NCI-H2227 (cell line): ENCODE data around the gene EBF3.

Experiments
- DNase-seq: peaks from one replicate; lab custom pipeline; 2025; ENCODE audit not compliant: unreplicated experiment; lab: John Stamatoyannopoulos, UW

EBF3 gene

DNA sequence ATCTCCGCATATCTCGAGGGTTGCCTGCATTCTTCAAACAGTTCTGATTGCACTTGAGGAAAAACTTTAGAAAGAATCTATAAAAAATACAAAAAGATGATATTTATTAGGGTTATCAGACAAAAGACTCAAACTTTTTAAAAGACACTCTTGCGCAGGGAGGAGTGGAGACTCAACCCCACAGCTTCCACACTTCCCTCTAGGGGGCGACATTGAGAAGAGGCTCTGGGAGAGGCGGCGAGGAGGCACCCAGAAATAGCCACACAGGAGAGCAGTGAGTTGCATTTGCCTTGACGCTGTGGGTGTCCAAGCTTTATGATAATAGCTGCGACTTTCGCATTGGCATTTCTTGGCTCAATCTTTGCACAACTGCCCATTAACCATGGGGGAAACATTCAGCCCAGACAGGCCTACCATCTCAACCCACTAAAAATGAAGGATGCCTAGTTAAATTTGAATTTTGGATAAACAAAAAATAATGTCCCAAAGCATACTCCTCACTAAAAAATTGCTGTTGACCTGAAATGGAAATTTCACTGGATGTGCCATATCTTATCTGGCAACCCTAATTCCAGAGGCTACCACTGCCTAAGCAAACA lies 86.2 kb downstream of the EBF3 start:
- DNase-seq = no peak

DNA sequence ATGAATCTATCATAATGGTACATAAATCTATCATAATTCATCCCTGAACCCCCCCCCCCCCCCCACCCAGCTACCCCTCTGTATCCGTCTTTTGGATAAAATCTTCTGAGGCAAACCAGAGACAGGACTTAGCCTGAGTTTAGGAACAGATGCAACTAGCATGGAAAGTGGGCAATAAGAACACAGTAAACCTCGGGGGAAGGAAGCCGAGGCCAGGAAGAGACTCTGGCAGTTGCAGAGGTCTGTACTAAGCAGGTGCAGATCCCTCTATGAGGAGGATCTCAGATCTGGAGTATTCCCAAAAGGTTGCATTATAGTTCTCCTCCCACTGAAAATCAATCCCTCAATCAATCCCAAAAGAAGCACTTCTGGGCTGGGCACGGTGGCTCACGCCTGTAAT lies 87.2 kb downstream of the EBF3 start:
- no peak for DNase-seq

DNA sequence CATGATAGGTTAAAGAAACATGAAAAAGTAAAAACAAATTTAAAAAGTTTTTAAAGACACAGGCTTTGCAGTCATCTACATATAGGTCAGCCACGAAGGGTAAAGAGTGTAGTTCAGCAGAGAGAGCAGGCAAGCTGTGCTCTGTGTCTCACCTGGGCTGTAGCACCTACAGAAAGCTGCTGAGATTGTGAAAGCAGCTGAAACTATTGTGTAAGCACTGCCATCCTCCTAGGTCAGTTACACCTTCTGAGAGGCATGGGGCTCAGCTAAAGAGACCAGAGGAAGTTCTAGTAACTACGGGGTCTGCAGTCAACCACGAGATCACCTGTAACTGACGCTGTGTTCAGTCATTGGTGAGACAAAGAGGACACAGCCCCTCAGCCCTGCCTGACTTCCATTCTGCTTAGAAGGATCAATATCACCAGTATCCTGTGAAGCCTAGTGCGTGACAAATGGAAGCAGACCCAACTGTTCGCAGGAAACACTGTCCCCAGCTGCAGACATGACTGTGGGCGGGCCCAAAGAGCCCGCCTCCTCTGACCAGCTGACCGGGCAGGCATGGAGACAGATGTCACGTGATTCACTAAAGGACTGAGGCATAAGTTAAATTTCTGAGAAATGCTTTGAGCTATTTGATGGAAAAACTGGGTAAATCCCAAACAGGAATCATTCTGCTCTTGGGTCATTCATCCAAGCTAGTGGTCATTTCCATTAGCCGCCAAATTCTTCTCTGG lies 87.9 kb downstream of the EBF3 start:
- no peak for DNase-seq

DNA sequence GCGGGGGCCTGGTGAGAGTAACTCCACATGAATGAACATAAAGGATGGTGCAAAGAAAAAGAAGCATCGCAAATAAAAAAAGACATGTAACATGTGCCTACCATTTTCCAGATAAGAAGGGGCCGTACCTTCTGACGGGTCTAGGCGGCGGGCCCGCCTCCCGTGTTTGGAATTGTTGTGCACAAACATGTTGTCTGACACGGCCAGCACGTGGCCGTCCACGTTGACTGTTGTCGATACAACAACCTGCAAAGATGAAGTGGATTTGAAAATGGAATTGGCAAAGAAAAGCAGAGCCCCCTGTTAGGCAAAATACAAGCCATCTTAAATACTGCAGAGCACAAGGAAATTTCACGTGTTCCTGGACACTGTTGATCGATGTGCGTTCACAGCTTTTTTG lies 90.7 kb downstream of the EBF3 start:
- no peak for DNase-seq

DNA sequence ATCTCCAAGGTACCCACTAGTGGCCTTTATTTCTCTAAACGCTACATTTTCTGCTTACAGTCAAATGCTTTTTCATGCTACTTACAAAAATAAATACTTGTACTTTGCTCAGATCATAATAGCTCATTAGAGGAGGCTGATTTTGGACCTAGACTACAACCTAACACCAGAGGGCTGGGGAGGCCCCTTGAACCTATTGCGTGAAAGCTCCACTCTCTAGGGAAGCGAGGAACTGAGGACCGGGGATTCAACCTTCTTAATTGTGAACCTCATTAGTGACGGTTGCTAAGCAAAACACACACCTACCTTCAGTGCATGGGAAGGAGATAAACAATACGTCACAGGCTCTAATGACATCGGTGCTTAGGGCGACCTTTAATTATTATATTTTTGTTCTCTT lies 92.1 kb downstream of the EBF3 start:
- DNase-seq = no peak

DNA sequence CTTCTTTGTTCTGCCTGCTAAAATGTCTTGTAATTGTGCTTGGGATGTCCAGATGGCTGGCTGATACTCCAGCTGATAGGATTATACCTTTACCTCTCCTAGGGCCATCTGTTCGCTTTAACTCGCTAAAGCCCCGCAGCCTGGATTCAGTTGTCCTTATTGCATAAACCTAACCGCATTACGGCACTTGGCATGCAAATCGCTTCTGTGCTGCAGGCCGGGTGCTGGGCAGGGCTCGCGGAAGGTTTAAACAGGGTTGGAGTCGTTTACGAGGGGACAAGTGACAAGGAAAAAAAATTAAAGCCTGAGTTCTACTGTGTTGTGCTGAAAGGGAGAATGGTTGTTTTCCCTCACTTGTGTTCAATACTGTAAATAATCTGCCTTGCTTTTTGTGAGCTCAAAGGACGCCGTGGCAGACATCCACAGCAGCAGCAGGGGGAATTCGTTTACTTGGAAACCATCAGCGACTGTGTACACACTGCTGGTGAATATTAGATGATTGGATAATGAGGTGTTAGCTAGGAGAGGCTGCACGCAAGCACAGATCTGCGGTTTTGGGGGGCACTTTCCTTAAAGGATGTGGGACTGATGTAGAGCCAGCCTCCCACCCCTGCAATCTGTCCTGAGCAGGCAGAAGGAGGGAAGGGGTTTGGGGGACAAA lies 93.0 kb downstream of the EBF3 start:
- DNase-seq = no peak

DNA sequence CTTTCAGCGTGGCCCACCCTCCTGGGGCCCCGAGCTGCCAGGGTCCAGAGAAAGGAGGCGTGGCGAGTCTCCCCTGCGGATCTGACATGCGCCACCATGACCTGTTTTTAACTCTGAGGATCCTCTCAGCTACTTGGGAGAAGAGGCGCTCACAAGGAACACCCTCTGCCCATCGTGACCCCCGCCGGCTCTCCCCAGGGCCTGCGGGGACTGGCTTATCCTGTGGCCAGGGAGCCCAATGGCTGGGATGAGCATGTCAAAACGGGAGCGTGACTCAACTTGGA lies 93.7 kb downstream of the EBF3 start:
- DNase-seq = no peak

DNA sequence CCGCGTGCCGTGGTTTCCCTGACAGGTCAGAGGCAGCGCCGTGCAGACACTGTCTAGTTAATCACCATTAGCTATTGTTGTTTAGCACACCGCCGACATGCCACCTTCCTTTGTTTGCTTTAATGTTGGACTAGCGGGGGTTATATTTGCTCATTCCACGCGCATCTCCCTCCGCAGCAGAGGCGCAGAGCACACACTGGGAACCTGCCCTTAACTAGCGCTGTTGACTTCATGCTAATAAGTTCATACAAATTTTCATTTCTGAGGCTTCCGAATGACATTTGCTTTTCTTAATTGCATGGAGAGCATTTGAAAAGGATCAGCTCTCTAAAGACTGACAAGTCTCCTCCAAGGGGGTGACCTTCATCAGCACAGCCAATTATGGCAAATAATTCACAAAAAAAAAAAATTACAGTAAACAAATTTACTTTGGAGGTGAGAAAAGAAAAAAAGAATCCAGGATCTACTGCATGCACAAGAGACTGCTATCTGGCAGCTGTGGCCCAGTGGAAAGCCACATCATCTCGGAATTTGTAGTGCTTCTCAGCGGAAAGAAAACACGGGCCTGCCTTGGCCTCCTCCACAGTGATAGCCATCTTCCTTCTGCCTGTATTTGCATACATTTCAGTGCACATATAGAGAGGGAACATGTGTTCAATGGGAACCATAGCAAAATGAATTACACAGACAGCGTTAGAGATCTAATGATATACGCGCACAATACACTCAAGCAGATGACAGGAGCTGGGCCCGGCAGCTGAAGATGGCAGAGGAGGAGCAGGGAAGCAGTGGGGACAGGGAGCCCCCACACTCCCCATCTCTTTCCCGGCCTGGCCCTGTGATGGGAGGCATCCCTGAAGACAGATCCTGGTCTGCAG lies 94.2 kb downstream of the EBF3 start:
- DNase-seq = no peak

DNA sequence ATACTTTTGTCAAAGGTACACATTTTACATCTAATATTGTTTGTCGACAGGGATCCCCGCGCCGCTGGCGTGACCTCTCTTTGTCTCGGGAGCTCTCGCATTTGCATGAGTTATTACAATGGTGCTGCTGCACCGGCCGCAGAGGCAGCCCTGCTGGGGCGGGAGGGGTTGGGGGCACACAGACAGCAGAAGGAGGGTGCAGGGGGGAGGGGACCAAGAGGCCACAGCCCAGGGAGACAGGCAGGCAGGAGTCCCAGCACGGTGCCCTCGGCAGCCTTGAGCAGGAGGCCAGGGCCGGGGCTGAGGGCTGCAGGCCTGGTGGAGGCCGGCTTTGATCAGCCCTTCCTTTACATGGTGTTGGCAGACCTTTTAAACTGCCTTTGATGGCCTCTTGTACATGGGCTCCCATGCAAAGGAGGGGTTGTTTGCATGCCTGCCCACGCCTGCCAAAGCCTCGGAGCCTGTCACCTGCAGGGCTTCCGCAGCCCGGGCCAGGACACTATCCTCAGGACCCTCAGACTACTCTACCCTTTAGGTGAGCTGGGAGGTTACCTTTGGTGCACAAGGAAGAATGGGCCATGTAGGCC lies 95.5 kb downstream of the EBF3 start:
- DNase-seq = no peak

DNA sequence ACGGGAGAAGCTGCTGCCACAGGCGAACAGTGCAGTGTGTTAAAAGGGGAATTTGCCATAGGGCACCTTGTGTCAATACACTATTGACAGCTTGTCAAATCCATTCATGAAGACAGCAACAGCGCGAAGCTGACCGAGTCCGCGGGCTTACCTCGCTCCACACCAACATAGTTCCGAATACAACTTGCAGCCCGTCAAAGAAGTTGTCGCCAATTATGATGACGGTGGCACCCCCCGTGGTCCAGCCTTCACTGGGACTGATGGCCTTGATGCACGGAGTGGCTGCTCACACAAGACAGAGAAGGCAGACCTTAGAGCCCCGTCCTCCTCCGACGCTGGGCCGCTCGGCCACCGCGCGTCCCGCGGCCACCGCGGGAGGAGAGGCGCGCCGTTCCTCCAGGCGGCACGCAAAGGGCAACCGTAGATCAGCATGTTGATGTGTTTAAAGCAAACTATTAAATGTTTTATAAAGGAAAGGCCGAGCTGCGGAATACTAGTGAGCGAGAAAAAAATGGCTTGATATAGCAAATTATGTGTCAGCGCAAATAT lies 96.4 kb downstream of the EBF3 start:
- DNase-seq = no peak

DNA sequence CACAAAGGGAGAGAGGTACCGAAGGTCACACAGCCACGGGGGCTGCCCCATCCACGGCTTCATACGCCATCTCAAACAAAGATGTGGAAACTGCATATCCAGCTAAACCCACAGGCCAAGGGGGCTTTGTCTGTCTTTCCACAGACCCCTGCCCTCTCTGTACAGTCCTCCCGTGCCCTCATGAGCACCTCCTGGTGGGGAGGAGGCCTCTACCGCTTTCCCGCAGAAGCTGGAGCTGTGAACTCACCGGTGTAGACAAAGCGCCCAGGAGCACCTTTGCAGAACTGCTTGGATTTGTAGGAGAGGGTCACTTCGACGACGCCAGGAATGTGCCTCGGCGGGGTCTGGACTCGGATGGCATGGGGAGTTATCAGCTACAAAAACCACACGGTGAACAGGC lies 97.2 kb downstream of the EBF3 start:
- no peak for DNase-seq

DNA sequence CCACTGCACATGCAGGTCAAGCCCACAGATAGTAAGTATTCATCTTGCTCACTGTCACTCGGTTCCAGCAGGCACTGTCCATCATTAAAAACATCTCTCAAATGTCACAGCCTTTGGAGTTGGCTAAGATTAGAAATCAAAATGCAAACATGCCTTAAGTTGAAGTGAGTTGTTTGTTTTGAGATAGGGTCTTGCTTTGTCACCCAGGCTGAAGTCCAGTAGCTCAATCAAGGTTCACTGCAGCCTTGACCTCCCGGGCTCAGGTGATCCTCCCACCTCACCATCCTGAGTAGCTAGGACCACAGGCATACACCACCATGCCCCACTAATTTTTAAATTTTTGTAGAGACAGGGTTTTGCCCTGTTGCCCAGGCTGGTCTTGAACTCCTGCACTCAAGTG lies 98.1 kb downstream of the EBF3 start:
- no peak for DNase-seq

DNA sequence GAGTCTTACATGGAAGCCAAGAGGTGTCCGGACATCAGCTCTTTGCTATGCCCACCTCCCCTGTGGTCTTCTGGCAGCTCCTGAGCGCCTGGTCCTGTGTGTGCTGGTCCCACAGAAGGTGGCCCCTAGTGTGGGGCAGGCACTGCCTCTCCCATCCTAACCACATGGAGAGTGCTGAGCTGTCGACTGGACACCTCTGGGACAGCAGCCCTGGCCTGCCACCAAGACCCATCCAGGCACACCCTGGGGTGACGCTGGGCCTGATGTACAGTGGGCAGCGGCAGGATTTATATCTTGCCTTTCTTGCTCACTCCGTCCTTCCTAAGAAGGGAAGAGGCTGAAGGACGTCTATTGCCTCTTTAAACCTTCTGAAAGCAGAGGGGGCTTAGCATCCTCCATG lies 98.7 kb downstream of the EBF3 start:
- no peak for DNase-seq

DNA sequence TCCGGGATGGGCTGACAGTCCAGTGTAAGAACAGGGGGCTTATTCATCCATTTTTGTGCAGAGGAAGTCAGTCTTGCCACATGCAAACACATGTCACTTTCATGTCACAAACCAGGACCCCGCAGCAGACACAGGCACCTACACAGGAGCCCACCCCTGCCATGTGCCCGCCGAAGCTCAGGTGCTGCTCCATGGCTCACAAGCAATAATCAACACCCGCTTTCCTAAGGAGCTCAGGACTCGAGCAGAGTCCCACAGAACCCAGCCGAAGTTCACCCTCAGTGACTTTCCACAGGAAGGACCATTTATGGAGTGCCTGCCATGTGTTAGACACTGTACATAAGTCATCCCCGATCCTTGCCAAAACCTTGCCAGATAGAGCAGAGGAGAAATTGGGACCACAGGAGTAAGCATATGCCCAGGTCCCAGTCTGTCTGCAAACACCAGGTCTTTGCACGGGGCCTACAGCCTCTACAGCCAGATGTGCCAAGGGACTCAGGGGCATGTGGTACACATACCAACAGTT lies 99.4 kb downstream of the EBF3 start:
- no peak for DNase-seq

DNA sequence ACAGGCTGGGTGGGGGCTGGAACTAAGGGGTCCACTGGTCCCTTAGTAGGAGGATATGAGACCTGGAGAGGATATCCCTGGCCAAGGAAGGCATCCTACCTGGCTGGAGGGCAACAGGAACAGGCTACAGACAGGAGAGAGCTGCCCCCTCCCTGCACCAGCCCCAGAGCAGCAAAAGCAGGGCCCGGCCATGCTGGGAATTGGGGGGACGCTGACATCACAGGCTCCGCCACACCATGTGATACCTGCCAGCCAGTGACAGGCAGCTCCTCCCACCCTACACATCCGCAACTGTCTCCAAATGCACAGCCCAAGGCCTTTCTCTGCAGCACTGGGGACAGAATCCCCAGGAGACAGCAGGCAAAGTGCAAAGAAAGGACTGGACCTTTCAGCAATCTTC lies 100.0 kb downstream of the EBF3 start:
- DNase-seq = no peak

DNA sequence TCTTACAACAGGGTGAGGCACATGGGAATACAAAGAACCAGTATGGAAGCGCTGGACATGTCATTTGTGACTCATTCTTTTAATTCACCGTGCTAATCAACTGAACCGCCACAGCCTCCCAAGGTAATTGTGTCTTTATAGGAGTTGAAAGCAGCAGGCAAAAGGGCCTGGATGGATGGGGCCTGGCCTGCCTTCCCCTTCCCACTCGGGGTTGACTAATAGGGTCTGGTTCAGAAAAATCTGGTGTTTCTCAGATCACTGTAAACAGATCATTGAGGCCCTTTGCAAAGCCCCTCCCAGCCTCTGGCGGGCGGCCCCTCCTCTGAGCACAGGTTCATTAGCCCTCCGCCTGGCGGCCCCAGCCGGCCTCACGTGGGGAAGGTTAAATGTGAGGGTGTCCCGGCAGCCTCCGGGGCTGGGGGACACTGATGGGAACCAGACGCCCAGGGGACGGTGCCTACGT lies 100.8 kb downstream of the EBF3 start:
- no peak for DNase-seq

DNA sequence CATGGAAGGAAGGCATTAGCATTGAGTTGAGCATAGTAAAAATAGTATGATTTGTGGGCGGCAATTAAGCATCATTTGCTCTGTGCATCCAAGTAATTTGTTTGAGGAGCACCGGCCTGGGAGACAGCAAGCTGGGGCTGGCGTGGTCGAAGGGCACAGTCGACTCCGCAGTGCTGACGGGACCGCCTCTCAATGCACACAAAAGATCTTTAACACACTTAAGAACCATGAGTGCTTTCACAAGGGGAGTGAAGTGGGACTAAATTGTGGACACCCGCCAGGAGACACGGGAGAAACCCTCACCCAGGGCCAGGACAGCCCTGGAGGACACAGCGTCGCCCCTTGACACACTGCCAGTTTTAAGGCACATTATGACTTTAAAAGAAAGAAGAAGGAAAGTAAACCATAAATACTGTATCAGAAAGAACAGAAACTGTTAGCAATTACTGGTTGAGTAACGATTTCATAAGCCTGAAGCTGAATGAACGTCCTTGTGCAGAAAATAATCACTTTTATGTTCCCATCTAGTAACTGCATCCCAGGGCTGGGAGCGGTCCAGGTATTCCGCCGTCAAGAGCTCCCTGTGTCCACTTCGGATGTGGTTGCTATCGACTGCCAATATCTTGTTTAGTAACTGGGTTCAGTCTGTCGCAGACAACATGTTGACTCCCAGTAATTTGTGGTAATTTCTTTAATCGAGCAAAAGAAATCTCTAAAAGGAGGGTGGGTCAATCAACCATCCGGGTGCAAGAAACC lies 102.1 kb downstream of the EBF3 start:
- no peak for DNase-seq

DNA sequence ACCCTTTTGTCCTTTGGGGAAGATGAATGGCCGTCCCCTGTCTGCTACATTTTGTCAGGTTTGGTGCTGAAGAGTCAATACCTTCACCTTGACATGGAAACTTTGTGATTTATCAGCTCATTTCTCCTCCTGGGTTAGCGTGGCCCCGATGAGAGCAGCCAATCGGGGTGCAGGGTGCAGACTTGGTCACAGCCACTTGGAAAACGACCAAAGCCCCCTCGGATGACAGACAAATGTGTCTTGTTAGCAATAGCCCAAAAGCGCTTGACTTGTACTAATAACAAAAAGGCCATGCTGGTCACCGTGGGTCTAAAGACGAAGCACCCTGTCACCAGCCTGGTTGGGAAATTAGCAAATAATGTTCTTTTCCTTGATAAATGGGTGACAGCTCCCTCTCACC lies 103.7 kb downstream of the EBF3 start:
- no peak for DNase-seq

DNA sequence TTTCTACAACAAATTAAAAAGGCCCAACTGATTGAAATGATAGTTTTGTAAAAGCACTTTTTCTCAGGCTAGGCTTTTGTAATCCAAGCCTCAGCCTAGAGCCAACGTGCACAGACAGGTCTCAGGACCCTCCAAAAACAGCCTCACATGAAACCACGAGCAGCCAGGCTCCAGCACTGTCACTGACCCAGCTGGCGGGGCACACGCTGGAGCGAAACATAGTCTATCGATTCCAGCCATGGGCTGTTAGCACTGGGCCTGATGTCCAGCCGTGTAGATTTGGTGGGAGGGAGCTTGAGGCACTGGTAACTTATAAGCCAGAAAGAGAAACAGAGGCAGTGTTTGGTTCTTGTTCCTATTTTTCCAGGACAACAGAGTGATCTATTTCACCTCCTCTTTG lies 104.5 kb downstream of the EBF3 start:
- no peak for DNase-seq
